OCI-LY1 (cell line): Measurements from ENCODE around the gene TSPOAP1.

Experiments
- H2AFZ ChIP-seq: fragments of 200-600 bp; sonication (generic), shearing (Covaris generic); 2 replicates; pipeline ENCODE4 v1.6.0; 2014; ENCODE audit warnings: antibody characterized with exemption, mild to moderate bottlenecking, low read length
- H3F3A ChIP-seq: fragments of 200-600 bp; sonication (generic), shearing (Covaris generic); 2 replicates; pipeline ENCODE4 v1.6.0; 2014; ENCODE audit warnings: mild to moderate bottlenecking, antibody characterized with exemption, low read length, moderate library complexity; ENCODE audit not compliant: insufficient read depth
- H3K27ac ChIP-seq: fragments of 200-600 bp; sonication (generic); 2 replicates; pipeline ENCODE4 v1.5.1; 2014; ENCODE audit warnings: low read length, mixed run types, mild to moderate bottlenecking, low read depth; ENCODE audit not compliant: poor library complexity, severe bottlenecking
- H3K27me3 ChIP-seq: fragments of 200-600 bp; sonication (generic); 2 replicates; pipeline ENCODE4 v1.6.0; 2014; ENCODE audit warnings: antibody characterized with exemption, mild to moderate bottlenecking, low read length, moderate library complexity; ENCODE audit not compliant: insufficient read depth
- H3K36me3 ChIP-seq: fragments of 200-600 bp; sonication (generic); 2 replicates; pipeline ENCODE4 v1.6.1; 2014; ENCODE audit warnings: mild to moderate bottlenecking, antibody characterized with exemption, low read length, moderate library complexity, mixed read lengths; ENCODE audit not compliant: insufficient read depth
- H3K4me1 ChIP-seq: fragments of 200-600 bp; sonication (generic); 2 replicates; pipeline ENCODE4 v1.5.1; 2014; ENCODE audit warnings: mild to moderate bottlenecking, low read length, moderate library complexity; ENCODE audit not compliant: insufficient read depth, severe bottlenecking
- H3K4me2 ChIP-seq: fragments of 200-600 bp; sonication (generic), shearing (Covaris generic); 2 replicates; pipeline ENCODE4 v1.6.1; 2014; ENCODE audit warnings: low read length
- H3K4me3 ChIP-seq: fragments of 200-600 bp; sonication (generic); 2 replicates; pipeline ENCODE4 v1.5.1; 2014; ENCODE audit warnings: low read length, low read depth, mild to moderate bottlenecking, mixed read lengths; ENCODE audit not compliant: poor library complexity, severe bottlenecking
- H3K79me2 ChIP-seq: fragments of 200-600 bp; shearing (Covaris generic); 2 replicates; pipeline ENCODE4 v1.6.1; 2016; ENCODE audit warnings: mixed run types, low read length, mixed read lengths; ENCODE audit not compliant: insufficient read depth
- H3K9ac ChIP-seq: fragments of 200-600 bp; sonication (generic), shearing (Covaris generic); 2 replicates; pipeline ENCODE4 v1.6.1; 2014; ENCODE audit warnings: mild to moderate bottlenecking, low read length, mixed read lengths
- H3K9me2 ChIP-seq: fragments of 200-600 bp; sonication (generic), shearing (Covaris generic); 2 replicates; pipeline ENCODE4 v1.6.1; 2014; ENCODE audit warnings: low read depth, mild to moderate bottlenecking, low read length, mixed read lengths
- H3K9me3 ChIP-seq: fragments of 200-600 bp; shearing (Covaris generic); 2 replicates; pipeline ENCODE4 v1.6.1; 2014; ENCODE audit warnings: low read length, mixed read lengths
- H4K20me1 ChIP-seq: fragments of 200-600 bp; sonication (generic), shearing (Covaris generic); 2 replicates; pipeline ENCODE4 v1.6.0; 2016; ENCODE audit warnings: mild to moderate bottlenecking, low read length; ENCODE audit not compliant: insufficient read depth
- EZH2 ChIP-seq: fragments of 200-600 bp; sonication (generic), shearing (Covaris generic); IDR thresholded peaks from 2 replicates; pipeline ENCODE4 v1.8.0; 2017; ENCODE audit warnings: borderline replicate concordance, mixed run types, mild to moderate bottlenecking, antibody characterized with exemption, low read length, moderate library complexity, mixed read lengths
- TF ChIP-seq, protein P1 (sequence below): fragments of 200-600 bp; sonication (generic), shearing (Covaris generic); IDR thresholded peaks from 2 replicates; pipeline ENCODE4 v1.5.1; 2017; ENCODE audit warnings: mild to moderate bottlenecking, antibody characterized with exemption, low read length, moderate library complexity, mixed read lengths

TSPOAP1 gene

DNA sequence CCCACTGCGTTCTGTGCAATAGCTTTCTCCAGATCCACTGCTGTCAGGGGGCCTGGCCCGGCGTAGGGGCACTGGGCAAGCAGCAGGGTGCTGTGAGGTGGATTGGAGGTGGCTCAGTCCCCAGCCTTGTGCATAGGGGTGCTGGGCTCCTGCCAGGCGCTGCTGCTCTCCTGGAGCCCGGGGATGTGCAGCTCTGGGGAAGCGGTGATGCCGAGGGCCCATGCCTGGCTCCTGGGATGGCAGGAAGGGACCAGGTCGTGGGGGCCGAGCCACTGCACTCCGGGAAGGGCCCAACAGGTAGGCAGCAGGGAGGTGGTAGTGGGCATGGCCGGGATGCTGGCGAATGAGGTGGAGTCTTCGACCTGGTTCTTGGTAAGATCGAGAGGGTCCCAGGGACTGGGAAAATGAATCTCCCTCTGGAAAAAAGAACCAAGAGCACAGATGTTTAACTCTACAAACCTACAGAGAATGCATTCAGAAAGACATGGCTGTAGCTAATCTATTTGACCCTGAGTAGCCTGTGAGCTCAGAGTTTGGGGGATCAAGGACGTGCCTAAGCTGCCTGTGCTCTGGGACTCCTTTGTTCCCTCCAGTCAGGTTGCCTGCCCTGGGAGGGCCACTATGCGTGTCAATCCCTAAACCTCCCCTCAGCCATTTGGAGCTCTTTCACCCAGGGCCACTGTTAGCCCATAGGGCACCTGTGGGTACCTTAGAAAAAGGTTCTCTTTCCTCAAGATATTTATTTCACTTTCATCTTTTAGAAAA, 30.0 kb upstream of the TSPOAP1 start:
- Histone ChIP-seq H3K27me3 (no peaks in the 10 kb centered on the region), H3K79me2 (no peaks in the 10 kb centered on the region), H3F3A (no peaks in the 10 kb centered on the region), H3K36me3 (no peaks in the 10 kb centered on the region), H3K9me3 (no peaks in the 10 kb centered on the region), H3K4me3 (no peak overlapping the region), H4K20me1 (no peaks in the 10 kb centered on the region), H3K9ac (no peak overlapping the region), H3K9me2 (no peaks in the 10 kb centered on the region), H2AFZ (no peak overlapping the region), H3K27ac (no peak overlapping the region), H3K4me1 (no peaks in the 10 kb centered on the region), H3K4me2 (no peak overlapping the region)
- no peak for TF ChIP-seq EZH2
- TF ChIP-seq, protein P1, sequence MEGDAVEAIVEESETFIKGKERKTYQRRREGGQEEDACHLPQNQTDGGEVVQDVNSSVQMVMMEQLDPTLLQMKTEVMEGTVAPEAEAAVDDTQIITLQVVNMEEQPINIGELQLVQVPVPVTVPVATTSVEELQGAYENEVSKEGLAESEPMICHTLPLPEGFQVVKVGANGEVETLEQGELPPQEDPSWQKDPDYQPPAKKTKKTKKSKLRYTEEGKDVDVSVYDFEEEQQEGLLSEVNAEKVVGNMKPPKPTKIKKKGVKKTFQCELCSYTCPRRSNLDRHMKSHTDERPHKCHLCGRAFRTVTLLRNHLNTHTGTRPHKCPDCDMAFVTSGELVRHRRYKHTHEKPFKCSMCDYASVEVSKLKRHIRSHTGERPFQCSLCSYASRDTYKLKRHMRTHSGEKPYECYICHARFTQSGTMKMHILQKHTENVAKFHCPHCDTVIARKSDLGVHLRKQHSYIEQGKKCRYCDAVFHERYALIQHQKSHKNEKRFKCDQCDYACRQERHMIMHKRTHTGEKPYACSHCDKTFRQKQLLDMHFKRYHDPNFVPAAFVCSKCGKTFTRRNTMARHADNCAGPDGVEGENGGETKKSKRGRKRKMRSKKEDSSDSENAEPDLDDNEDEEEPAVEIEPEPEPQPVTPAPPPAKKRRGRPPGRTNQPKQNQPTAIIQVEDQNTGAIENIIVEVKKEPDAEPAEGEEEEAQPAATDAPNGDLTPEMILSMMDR = no peak

DNA sequence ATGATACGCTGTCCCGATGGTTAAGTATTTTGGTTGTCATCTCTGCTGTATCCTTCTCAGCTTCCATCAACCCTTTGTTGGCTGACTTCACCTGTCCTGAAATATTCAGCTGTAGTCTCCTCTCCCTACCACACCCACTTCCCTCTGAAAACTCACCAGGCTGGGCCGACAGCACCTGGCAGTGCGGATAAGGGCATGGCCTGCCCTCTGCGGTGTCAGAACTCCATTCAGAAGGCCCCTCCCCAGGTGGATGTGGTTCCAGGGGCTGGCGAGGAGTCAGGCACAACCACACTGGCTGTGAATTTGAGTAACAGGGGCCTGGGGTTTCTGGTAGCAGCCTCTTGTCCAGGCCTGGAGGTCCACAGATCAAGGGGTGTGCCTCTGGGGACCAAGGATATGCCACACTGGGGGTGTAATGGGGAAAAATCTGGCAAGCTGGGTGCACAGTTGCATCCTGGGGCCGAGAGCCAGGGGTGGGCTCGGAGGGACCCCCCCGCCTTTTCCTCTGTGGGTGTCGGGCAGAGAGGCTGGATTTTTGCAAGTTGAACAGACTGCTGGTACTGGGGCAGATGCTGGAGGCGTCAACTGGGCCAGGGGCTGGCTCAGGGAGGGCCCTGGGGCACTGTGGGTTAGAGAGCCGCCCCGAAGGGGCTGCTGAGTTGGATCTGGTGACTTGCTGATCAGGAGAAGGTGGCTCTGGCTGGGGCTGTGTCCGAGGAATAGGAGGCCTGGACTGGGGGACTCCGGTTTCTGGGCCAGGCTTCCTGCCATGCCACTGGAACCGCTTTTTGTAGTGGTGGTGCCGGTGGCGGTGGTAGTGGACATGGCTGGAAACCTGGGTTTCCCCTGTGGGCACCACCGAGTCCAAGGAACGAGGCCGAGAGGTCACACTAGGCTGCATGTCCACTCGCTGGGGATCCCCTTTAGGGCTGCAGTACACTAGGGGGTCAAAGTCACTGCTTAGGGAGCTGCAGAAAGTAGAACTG, 29.0 kb upstream of the TSPOAP1 start:
- Histone ChIP-seq H3K27me3 (no peaks in the 10 kb centered on the region), H3K9me3 (no peaks in the 10 kb centered on the region), H3K9ac (no peak overlapping the region), H4K20me1 (no peaks in the 10 kb centered on the region), H3K79me2 (no peaks in the 10 kb centered on the region), H3K4me1 (peaks cover 9% of the 10 kb centered on the region), H3K4me2 (no peak overlapping the region), H2AFZ (no peak overlapping the region), H3K4me3 (no peak overlapping the region), H3K27ac (no peak overlapping the region), H3K9me2 (no peaks in the 10 kb centered on the region), H3F3A (no peaks in the 10 kb centered on the region), H3K36me3 (no peaks in the 10 kb centered on the region)
- no peak for TF ChIP-seq EZH2
- TF ChIP-seq, protein P1 = no peak

DNA sequence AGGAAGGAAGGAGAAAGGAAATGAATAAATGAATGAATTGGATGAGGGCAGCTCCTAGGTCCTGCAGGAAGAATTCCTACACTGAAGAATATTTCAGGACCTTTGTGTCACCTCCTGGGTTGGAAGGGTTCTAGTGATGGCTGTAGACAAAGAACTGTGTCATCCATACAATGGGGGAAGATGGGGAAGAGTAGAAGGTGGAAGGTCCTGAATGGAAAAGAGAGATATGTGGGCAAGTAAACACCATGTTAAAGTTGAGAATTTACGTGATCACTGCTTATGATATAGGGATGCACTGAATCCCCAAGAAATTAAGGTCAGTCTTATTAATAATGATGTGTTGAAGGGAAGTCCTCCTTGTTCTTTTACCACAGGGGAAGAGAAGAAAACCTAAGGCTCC, 27.6 kb upstream of the TSPOAP1 start:
- H4K20me1 ChIP-seq = no peaks in the 10 kb centered on the region
- H2AFZ ChIP-seq = no peak overlapping the region
- H3K27me3 ChIP-seq = no peaks in the 10 kb centered on the region
- H3K4me1 ChIP-seq = peaks cover 15% of the 10 kb centered on the region
- H3K36me3 ChIP-seq = no peaks in the 10 kb centered on the region
- no peak overlapping the region for H3K9ac ChIP-seq
- no peak for TF ChIP-seq EZH2
- TF ChIP-seq, protein P1 = no peak
- H3K4me2 ChIP-seq = no peak overlapping the region
- no peaks in the 10 kb centered on the region for H3K79me2 ChIP-seq
- H3K4me3 ChIP-seq = no peak overlapping the region
- no peaks in the 10 kb centered on the region for H3K9me2 ChIP-seq
- no peaks in the 10 kb centered on the region for H3K9me3 ChIP-seq
- no peaks in the 10 kb centered on the region for H3F3A ChIP-seq
- H3K27ac ChIP-seq = no peak overlapping the region
